ENCODE data around the gene RNFT2. TPM values are rescaled to one million over a fixed set of nuclear protein-coding genes. Genes with fewer than 3 reads are reported as not detected.

RNFT2 gene, protein sequence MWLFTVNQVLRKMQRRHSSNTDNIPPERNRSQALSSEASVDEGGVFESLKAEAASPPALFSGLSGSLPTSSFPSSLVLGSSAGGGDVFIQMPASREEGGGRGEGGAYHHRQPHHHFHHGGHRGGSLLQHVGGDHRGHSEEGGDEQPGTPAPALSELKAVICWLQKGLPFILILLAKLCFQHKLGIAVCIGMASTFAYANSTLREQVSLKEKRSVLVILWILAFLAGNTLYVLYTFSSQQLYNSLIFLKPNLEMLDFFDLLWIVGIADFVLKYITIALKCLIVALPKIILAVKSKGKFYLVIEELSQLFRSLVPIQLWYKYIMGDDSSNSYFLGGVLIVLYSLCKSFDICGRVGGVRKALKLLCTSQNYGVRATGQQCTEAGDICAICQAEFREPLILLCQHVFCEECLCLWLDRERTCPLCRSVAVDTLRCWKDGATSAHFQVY
- 6.4 TPM for total RNA-seq

DNA sequence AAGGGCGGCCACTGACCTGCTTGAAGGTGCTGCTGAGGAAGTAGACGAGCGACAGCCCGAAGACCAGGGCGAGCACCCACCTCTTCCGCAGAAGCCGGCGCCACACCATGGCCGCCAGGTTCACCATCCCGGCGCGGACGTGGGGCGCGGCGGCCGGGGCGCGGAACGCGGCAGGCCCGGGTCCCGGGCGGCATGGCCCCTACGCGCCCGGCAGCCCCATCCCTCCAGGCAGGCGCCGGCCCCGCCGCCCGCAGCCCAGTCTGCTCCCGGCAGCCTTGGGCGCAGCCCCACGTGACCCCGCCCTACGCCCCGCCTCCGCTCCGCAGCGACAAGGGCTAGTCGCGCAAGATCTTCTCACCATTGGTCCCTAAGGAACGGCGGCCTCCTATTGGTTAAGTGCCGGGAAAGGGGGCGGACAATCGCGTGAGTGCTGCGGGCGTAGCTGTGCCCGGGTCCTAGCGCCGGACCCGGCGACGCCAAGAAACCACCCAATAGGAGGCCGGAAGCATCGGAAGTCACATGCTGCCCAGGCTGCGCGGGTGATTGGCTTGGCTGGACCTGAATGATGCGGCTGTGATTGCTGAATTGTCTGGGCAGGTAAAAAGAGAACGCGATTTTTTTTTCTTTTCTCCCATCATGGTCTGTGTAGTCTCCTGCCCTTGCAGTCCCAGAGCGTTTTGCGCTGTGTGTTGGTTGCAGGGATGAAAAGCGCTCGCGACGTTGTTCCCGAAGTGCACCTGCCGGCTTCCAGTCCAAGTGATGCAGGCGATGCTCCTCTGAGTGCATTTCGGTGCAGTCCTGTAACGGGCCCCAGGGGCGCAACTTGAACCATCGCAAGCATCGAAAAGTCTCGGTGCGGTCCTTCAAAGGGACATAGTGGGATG is at the start of gene RNFT2, which contains the start of gene SPRING1:
TSS of gene RNFT2 (plus strand) at position 542 of the 884 bp plus-strand sequence. CDS start 2,183 bp downstream, outside the sequence.
TSS of gene SPRING1 (minus strand) at position 296 of the 884 bp plus-strand sequence. CDS start at position 127, 169 bp downstream.
- peak; percentile 100 for DNase-seq (ENCODE audit: extremely low spot score in 2 of 2)
- H3K9me3 ChIP-seq: no peaks in the 10 kb centered on the region
- peaks cover 0 to 10% of the 10 kb centered on the region in 2 donors for H3K36me3 ChIP-seq
- no peaks in the 10 kb centered on the region for H3K27me3 ChIP-seq
- H3K27ac ChIP-seq: peak within 1 kb of the TSS; percentile 71
- intact Hi-C loops (cut with DNase I): no loop called here
- peak within 1 kb of the TSS; percentile 85 to 96 for H3K4me3 ChIP-seq
- TF ChIP-seq POLR2A (IDR thresholded peaks at IDR 0.05): peak; percentile 7 to 84
- TF ChIP-seq POLR2AphosphoS5 (IDR thresholded peaks at IDR 0.05; ENCODE audit: insufficient read depth in 1 of 2, low read depth in 1 of 2): peak; percentile 86 to 95
- TF ChIP-seq, protein P1, sequence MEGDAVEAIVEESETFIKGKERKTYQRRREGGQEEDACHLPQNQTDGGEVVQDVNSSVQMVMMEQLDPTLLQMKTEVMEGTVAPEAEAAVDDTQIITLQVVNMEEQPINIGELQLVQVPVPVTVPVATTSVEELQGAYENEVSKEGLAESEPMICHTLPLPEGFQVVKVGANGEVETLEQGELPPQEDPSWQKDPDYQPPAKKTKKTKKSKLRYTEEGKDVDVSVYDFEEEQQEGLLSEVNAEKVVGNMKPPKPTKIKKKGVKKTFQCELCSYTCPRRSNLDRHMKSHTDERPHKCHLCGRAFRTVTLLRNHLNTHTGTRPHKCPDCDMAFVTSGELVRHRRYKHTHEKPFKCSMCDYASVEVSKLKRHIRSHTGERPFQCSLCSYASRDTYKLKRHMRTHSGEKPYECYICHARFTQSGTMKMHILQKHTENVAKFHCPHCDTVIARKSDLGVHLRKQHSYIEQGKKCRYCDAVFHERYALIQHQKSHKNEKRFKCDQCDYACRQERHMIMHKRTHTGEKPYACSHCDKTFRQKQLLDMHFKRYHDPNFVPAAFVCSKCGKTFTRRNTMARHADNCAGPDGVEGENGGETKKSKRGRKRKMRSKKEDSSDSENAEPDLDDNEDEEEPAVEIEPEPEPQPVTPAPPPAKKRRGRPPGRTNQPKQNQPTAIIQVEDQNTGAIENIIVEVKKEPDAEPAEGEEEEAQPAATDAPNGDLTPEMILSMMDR (IDR thresholded peaks at IDR 0.05): no peak
- H3K4me1 ChIP-seq: peaks cover 17% of the 10 kb centered on the region

DNA sequence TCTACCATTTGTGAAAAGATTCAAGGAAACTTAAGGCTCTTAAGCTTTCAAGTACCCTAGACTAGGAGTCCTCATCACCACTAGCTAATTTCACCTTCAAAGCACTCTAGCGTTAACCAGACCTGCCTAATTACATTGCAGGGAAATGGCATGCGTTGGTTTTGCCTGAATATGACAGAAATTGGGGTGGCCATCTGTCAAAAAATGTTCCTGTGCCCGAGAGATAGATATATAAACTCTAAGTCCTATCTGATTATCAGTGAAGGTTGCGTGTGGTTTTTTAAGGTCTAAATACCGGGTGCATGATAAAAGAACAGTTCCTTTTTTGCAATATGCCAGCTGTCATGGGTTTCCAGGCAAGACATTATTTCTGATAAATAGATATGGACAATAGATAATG is 48.6 kb upstream of the RNFT2 start:
- H3K9me3 ChIP-seq: no peaks in the 10 kb centered on the region
- H3K27ac ChIP-seq: no peak overlapping the region
- H3K36me3 ChIP-seq: no peaks in the 10 kb centered on the region
- no peak for DNase-seq (ENCODE audit: extremely low spot score in 2 of 2)
- no peaks in the 10 kb centered on the region for H3K27me3 ChIP-seq
- intact Hi-C loops (cut with DNase I): no loop called here
- TF ChIP-seq, protein P1 (IDR thresholded peaks at IDR 0.05): no peak
- TF ChIP-seq POLR2A (IDR thresholded peaks at IDR 0.05) (no peak), POLR2AphosphoS5 (IDR thresholded peaks at IDR 0.05; ENCODE audit: insufficient read depth in 1 of 2, low read depth in 1 of 2) (no peak)
- H3K4me3 ChIP-seq: no peak overlapping the region
- peaks cover 13% of the 10 kb centered on the region for H3K4me1 ChIP-seq

DNA sequence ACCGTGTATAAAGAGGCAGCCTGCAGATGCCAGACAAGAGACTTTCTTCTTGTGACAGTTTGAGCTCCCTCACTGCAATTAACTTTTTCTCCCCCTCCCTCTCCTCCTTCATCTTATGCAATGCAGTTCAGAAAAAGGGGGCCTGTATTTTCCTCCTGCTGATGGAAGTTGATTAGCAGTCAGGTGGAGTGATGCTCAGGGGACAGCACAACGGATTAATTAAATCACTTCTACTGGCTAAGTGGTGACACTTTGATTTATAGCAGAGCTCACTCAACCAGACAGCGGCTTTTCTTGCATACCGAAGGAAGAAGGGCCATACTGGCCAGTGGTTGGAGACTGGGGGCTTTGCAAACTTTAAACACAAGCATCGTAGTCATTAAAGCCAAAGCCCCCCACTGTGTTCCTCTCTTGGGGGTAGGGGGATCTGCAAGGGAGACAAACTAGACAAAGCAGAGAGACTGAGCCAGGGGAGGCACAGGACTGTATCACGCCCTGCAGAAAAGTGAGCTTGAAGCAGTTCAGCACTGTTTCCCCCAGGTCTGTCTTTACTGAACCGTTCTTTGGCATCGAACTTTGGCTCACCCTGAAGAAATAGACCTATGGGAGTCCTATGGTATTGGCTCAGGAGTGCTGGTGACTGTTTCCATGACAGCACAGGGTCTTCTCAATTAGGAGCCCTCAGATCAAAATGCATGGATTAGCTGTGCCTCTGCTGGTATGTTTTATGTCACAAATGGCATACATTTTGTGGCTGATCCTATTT is 48.0 kb upstream of the RNFT2 start:
- no peaks in the 10 kb centered on the region for H3K36me3 ChIP-seq
- no peak overlapping the region for H3K27ac ChIP-seq
- no peak for TF ChIP-seq POLR2AphosphoS5 (IDR thresholded peaks at IDR 0.05; ENCODE audit: insufficient read depth in 1 of 2, low read depth in 1 of 2)
- no peak for TF ChIP-seq POLR2A (IDR thresholded peaks at IDR 0.05)
- TF ChIP-seq, protein P1 (IDR thresholded peaks at IDR 0.05): no peak
- no peaks in the 10 kb centered on the region for H3K27me3 ChIP-seq
- H3K4me3 ChIP-seq: no peak overlapping the region
- DNase-seq (ENCODE audit: extremely low spot score in 2 of 2): no peak
- intact Hi-C loops (cut with DNase I): no loop called here
- no peaks in the 10 kb centered on the region for H3K9me3 ChIP-seq
- H3K4me1 ChIP-seq: peaks cover 13% of the 10 kb centered on the region

DNA sequence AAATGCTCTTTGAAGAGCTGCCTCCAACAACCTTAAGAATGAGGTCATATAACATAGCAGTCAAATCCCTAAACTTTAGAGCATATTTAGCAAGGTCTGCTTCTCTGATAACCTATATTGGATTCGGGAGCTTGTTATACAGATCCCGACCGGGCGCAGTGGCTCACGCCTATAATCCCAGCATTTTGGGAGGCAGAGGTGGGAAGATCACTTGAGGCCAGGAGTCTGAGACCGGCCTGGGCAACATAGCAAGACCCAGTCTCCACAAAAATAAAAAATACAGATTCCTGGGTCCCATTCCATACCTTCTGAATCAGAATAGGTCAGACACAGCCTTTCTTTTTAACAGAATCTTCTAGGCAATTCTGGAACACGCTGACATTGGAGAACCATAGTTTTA is 46.9 kb upstream of the RNFT2 start:
- Histone ChIP-seq H3K9me3 (no peaks in the 10 kb centered on the region), H3K27me3 (no peaks in the 10 kb centered on the region), H3K4me3 (no peak overlapping the region), H3K4me1 (peaks cover 13% of the 10 kb centered on the region), H3K36me3 (no peaks in the 10 kb centered on the region), H3K27ac (no peak overlapping the region)
- intact Hi-C loops (cut with DNase I): no loop called here
- no peak for DNase-seq (ENCODE audit: extremely low spot score in 2 of 2)
- TF ChIP-seq POLR2AphosphoS5 (IDR thresholded peaks at IDR 0.05; ENCODE audit: insufficient read depth in 1 of 2, low read depth in 1 of 2): no peak
- TF ChIP-seq, protein P1 (IDR thresholded peaks at IDR 0.05): no peak
- no peak for TF ChIP-seq POLR2A (IDR thresholded peaks at IDR 0.05)
